Type B pancreatic cell (in vitro differentiated cells): ENCODE measurements around the gene CCDC69. TPM values are rescaled to one million over a fixed set of nuclear protein-coding genes. Genes with fewer than 3 reads are reported as not detected.

Source experiments
- DNase-seq: peaks from one replicate; pipeline ENCODE4 v3.0.0; 2021; ENCODE audit warnings: mixed read lengths; ENCODE audit not compliant: unreplicated experiment; ENCODE audit errors: extremely low spot score
- H3K27ac Mint-ChIP-seq: 2 replicates; pipeline ENCODE4 v1.8.0; 2021; ENCODE audit warnings: mild to moderate bottlenecking, mixed read lengths
- H3K27me3 Mint-ChIP-seq: 2 replicates; pipeline ENCODE4 v1.8.0; 2021; ENCODE audit warnings: mixed read lengths
- H3K36me3 Mint-ChIP-seq: 2 replicates; pipeline ENCODE4 v1.8.0; 2021; ENCODE audit warnings: mixed read lengths
- H3K4me1 Mint-ChIP-seq: one replicate; pipeline ENCODE4 v1.8.0; 2021; ENCODE audit warnings: mixed read lengths; ENCODE audit not compliant: unreplicated experiment
- H3K4me3 Mint-ChIP-seq: 2 replicates; pipeline ENCODE4 v1.8.0; 2021; ENCODE audit warnings: mild to moderate bottlenecking, mixed read lengths
- H3K9me3 Mint-ChIP-seq: 2 replicates; pipeline ENCODE4 v1.8.0; 2021; ENCODE audit warnings: mixed read lengths
- CTCF ChIP-seq: fragments of 200-600 bp; sonication (generic); conservative IDR thresholded peaks from 2 replicates; pipeline ENCODE4 v1.5.0; 2021; ENCODE audit warnings: antibody characterized with exemption, mild to moderate bottlenecking
- total RNA-seq: library from RNA; stranded (reverse); gene quantifications from 2 replicates; pipeline ENCODE4 v1.2.1, GENCODE V29; 2021; ENCODE audit warnings: low replicate concordance

The CCDC69 gene
- total RNA-seq, 1 donor from 2014 or later = 11.2 TPM

GRCh38 chr5:151251621-151252020, 27.7 kb upstream of the CCDC69 start:
- peak overlapping the region; percentile 31 for H3K27ac Mint-ChIP-seq
- H3K4me1 Mint-ChIP-seq = peaks cover 10% of the 10 kb centered on the region
- peaks cover 3% of the 10 kb centered on the region for H3K27me3 Mint-ChIP-seq
- no peak for TF ChIP-seq CTCF
- H3K9me3 Mint-ChIP-seq = no peaks in the 10 kb centered on the region
- H3K36me3 Mint-ChIP-seq = no peaks in the 10 kb centered on the region
- no peak for DNase-seq
- peak overlapping the region; percentile 85 for H3K4me3 Mint-ChIP-seq

- H3K27me3 Mint-ChIP-seq = peaks cover 3% of the 10 kb centered on the region
- TF ChIP-seq CTCF = no peak
- peaks cover 10% of the 10 kb centered on the region for H3K4me1 Mint-ChIP-seq
- no peak for DNase-seq
- H3K9me3 Mint-ChIP-seq = no peaks in the 10 kb centered on the region
- H3K4me3 Mint-ChIP-seq = peak overlapping the region; percentile 77
- peak overlapping the region; percentile 31 for H3K27ac Mint-ChIP-seq
- no peaks in the 10 kb centered on the region for H3K36me3 Mint-ChIP-seq
These were observed 27.2 kb upstream of the CCDC69 start for GRCh38 chr5:151251001-151251551.

- Mint-ChIP-seq H3K27ac (no peak overlapping the region), H3K4me1 (peaks cover 10% of the 10 kb centered on the region), H3K9me3 (no peaks in the 10 kb centered on the region), H3K4me3 (peak overlapping the region; percentile 29), H3K36me3 (no peaks in the 10 kb centered on the region), H3K27me3 (peaks cover 3% of the 10 kb centered on the region)
- TF ChIP-seq CTCF = no peak
- no peak for DNase-seq
These were observed 26.6 kb upstream of the CCDC69 start for GRCh38 chr5:151250346-151251000.

GRCh38 chr5:151249281-151249680, 25.4 kb upstream of the CCDC69 start:
- no peak overlapping the region for H3K27ac Mint-ChIP-seq
- no peak overlapping the region for H3K4me3 Mint-ChIP-seq
- H3K4me1 Mint-ChIP-seq = peaks cover 10% of the 10 kb centered on the region
- TF ChIP-seq CTCF = no peak
- peaks cover 3% of the 10 kb centered on the region for H3K27me3 Mint-ChIP-seq
- H3K9me3 Mint-ChIP-seq = no peaks in the 10 kb centered on the region
- no peak for DNase-seq
- H3K36me3 Mint-ChIP-seq = no peaks in the 10 kb centered on the region

- no peak for TF ChIP-seq CTCF
- H3K36me3 Mint-ChIP-seq = no peaks in the 10 kb centered on the region
- no peak overlapping the region for H3K4me3 Mint-ChIP-seq
- H3K27ac Mint-ChIP-seq = no peak overlapping the region
- peaks cover 3% of the 10 kb centered on the region for H3K27me3 Mint-ChIP-seq
- H3K4me1 Mint-ChIP-seq = peaks cover 5% of the 10 kb centered on the region
- no peaks in the 10 kb centered on the region for H3K9me3 Mint-ChIP-seq
- DNase-seq = no peak
These were observed 24.8 kb upstream of the CCDC69 start for GRCh38 chr5:151248651-151249050.
